OCI-LY7 (cell line): ENCODE measurements around the gene MCTP2. TPM values are rescaled to one million over a fixed set of nuclear protein-coding genes. Genes with fewer than 3 reads are reported as not detected.

Source experiments
- BruUV-seq: library from RNA; stranded (reverse); fragments of 400-500 nt; replicated peaks from 2 replicates; lab custom pipeline; 2021; lab: Mats Ljungman, UMichigan
- CTCF ChIA-PET: fragments of 300-600 bp; sonication (Branson Sonifier 250); formaldehyde crosslinking; loops from one replicate; lab custom pipeline; 2022; ENCODE audit warnings: antibody characterized with exemption; ENCODE audit not compliant: unreplicated experiment; lab: Charles Lee
- POLR2A ChIA-PET: fragments of 300-600 bp; sonication (Branson Sonifier 250); formaldehyde crosslinking; loops from one replicate; lab custom pipeline; 2022; ENCODE audit warnings: antibody characterized with exemption; lab: Charles Lee
- DNase-seq: peaks from one replicate; pipeline ENCODE4 v3.0.0-alpha.2; 2015; ENCODE audit warnings: low spot score
- H2AFZ ChIP-seq: fragments of 200-600 bp; sonication (generic), shearing (Covaris generic); 2 replicates; pipeline ENCODE4 v1.6.1; 2014; ENCODE audit warnings: mild to moderate bottlenecking, antibody characterized with exemption, low read length, moderate library complexity
- H3K27ac ChIP-seq: fragments of 200-600 bp; sonication (generic); 2 replicates; pipeline ENCODE4 v1.5.1; 2014; ENCODE audit warnings: mixed run types, low read depth, mild to moderate bottlenecking, moderate library complexity, low read length, inconsistent platforms; ENCODE audit not compliant: poor library complexity, severe bottlenecking
- H3K36me3 ChIP-seq: fragments of 200-600 bp; sonication (generic); 2 replicates; pipeline ENCODE4 v1.6.1; 2014; ENCODE audit warnings: mild to moderate bottlenecking, antibody characterized with exemption, low read length, moderate library complexity, mixed read lengths; ENCODE audit not compliant: insufficient read depth
- H3K4me1 ChIP-seq: fragments of 200-600 bp; sonication (generic); 2 replicates; pipeline ENCODE4 v1.5.1; 2014; ENCODE audit warnings: mild to moderate bottlenecking, low read length; ENCODE audit not compliant: insufficient read depth, poor library complexity, severe bottlenecking
- H3K4me2 ChIP-seq: fragments of 200-600 bp; sonication (generic); 2 replicates; pipeline ENCODE4 v1.6.1; 2014; ENCODE audit warnings: mild to moderate bottlenecking, low read length
- H3K4me3 ChIP-seq: fragments of 200-600 bp; sonication (generic); 2 replicates; pipeline ENCODE4 v1.5.1; 2014; ENCODE audit warnings: mild to moderate bottlenecking, low read depth, low read length; ENCODE audit not compliant: poor library complexity, severe bottlenecking
- H3K79me2 ChIP-seq: fragments of 200-600 bp; sonication (generic); 2 replicates; pipeline ENCODE4 v1.6.1; 2016; ENCODE audit warnings: low read depth, mild to moderate bottlenecking, low read length, moderate library complexity, mixed read lengths; ENCODE audit not compliant: insufficient read depth
- H3K9me2 ChIP-seq: fragments of 200-600 bp; sonication (generic); 2 replicates; pipeline ENCODE4 v1.6.1; 2016; ENCODE audit warnings: mild to moderate bottlenecking, low read length, mixed read lengths; ENCODE audit not compliant: insufficient read depth
- H3K9me3 ChIP-seq: fragments of 200-600 bp; sonication (generic); 2 replicates; pipeline ENCODE4 v1.6.1; 2014; ENCODE audit warnings: mild to moderate bottlenecking, mixed run types, low read length, mixed read lengths
- H4K20me1 ChIP-seq: fragments of 200-600 bp; sonication (generic); 2 replicates; pipeline ENCODE4 v1.6.1; 2014; ENCODE audit warnings: mild to moderate bottlenecking, antibody characterized with exemption, low read length, moderate library complexity, mixed read lengths; ENCODE audit not compliant: insufficient read depth
- EZH2phosphoT487 ChIP-seq: fragments of 200-600 bp; sonication (generic); IDR thresholded peaks from 2 replicates; pipeline ENCODE4 v1.6.1; 2018; ENCODE audit warnings: low read depth, borderline replicate concordance, mild to moderate bottlenecking, mixed run types, antibody characterized with exemption, low read length, moderate library complexity, mixed read lengths
- intact Hi-C: fragments of 100-400 bp; cut with micrococcal nuclease; formaldehyde crosslinking; loops from one replicate; pipeline ENCODE4 v1.10.0; 2022; ENCODE audit not compliant: unreplicated experiment
- total RNA-seq, 2 experiments: library from RNA; depleted of rRNA in 1 of 2; stranded (reverse); fragments of >200 nt in 1 of 2; shearing (Covaris generic) in 1 of 2; gene quantifications; 2 replicates each; pipeline ENCODE4 v1.2.3, GENCODE V29; 2014 to 2022
- TF ChIP-seq, protein P1 (sequence below): fragments of 200-600 bp; sonication (generic); conservative IDR thresholded peaks from 2 replicates; pipeline ENCODE4 v1.5.1; 2014; ENCODE audit warnings: mild to moderate bottlenecking, antibody characterized with exemption, low read length, moderate library complexity, mixed read lengths

The MCTP2 gene
- total RNA-seq, 2 experiments from 2014 or later: 73.2 to 90.6 TPM

DNA sequence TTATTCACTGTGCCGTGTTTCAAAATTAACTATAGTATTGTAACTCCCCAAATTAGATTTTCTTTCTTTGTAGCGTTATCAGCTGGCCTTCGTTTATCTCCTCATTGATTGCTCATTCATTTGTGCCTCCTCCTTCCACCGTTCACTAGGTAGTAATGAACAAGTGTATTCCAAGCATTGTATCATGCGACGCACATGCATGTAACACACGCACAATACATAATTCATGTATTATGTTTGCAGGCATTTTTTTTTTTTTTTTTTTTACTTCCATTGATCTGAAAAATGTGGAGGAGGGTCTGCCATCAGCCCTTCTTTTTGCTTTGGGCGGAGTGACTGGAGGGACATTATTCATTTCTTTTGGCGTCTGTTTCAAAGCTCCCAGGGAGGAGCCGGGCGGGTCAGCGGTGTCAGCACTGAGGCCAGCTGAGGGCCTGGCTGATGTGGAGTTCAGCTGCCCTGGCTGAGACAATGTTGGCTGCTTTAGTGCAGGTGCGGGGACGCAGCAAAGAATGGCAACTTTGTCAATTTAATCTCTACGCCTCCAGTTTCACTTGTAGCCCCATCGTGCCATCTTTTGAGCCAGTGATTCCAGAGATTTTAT, 107.0 kb downstream of the MCTP2 start:
- CTCF ChIA-PET: no interaction called here
- BruUV-seq: no TSS peak

DNA sequence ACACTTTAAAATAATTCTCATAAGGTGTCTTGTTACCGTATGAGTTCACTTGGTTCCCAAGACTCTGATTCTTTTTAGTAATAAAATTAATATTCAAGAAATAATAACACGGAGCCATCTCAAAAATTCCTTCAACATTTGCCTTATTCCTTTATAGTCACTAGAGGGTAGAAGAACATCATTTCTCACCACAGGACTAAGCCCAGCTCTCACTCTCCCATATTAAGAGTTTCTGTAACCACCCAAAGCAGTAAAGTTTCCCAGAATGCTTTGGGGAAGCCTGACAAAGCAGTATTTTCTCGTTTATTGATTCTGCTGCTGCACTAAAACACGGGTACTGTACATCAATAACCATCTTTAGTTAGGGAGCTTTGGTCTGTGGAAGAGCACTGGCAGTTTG, 114.9 kb downstream of the MCTP2 start:
- Histone ChIP-seq H3K4me2 (no peak overlapping the region), H3K36me3 (peaks cover 51% of the 10 kb centered on the region), H3K79me2 (no peaks in the 10 kb centered on the region), H3K9me2 (no peaks in the 10 kb centered on the region), H3K4me3 (no peak overlapping the region), H3K9me3 (no peaks in the 10 kb centered on the region), H3K27ac (no peak overlapping the region), H2AFZ (no peak overlapping the region), H4K20me1 (no peaks in the 10 kb centered on the region), H3K4me1 (no peaks in the 10 kb centered on the region)
- intact Hi-C loops: no loop called here
- ChIA-PET POLR2A (no interaction called here), CTCF (no interaction called here)
- DNase-seq: no peak
- no TSS peak for BruUV-seq
- no peak for TF ChIP-seq EZH2phosphoT487
- TF ChIP-seq, protein P1, sequence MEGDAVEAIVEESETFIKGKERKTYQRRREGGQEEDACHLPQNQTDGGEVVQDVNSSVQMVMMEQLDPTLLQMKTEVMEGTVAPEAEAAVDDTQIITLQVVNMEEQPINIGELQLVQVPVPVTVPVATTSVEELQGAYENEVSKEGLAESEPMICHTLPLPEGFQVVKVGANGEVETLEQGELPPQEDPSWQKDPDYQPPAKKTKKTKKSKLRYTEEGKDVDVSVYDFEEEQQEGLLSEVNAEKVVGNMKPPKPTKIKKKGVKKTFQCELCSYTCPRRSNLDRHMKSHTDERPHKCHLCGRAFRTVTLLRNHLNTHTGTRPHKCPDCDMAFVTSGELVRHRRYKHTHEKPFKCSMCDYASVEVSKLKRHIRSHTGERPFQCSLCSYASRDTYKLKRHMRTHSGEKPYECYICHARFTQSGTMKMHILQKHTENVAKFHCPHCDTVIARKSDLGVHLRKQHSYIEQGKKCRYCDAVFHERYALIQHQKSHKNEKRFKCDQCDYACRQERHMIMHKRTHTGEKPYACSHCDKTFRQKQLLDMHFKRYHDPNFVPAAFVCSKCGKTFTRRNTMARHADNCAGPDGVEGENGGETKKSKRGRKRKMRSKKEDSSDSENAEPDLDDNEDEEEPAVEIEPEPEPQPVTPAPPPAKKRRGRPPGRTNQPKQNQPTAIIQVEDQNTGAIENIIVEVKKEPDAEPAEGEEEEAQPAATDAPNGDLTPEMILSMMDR: no peak; the same call in 1 of the 2 replicates

More for the DNA sequence above, 107.0 kb downstream of the MCTP2 start:
- intact Hi-C loops: no loop called here
- Histone ChIP-seq H4K20me1 (no peaks in the 10 kb centered on the region), H3K9me3 (no peaks in the 10 kb centered on the region), H3K4me3 (no peak overlapping the region), H3K79me2 (0 out of 2 replicates have a peak, but pooled peaks cover 3% of the 10 kb centered on the region), H2AFZ (no peak overlapping the region), H3K4me1 (no peaks in the 10 kb centered on the region), H3K9me2 (no peaks in the 10 kb centered on the region), H3K27ac (no peak overlapping the region), H3K36me3 (peaks cover 48% of the 10 kb centered on the region), H3K4me2 (no peak overlapping the region)
- TF ChIP-seq, protein P1: no peak
- TF ChIP-seq EZH2phosphoT487: no peak
- no peak for DNase-seq
- POLR2A ChIA-PET: interaction anchor here (0.7 to 1.1 kb wide), 3 partner anchors 68 to 208 kb away, joined by 3 to 5 read pairs (median 4); no protein-coding TSS in a partner anchor

DNA sequence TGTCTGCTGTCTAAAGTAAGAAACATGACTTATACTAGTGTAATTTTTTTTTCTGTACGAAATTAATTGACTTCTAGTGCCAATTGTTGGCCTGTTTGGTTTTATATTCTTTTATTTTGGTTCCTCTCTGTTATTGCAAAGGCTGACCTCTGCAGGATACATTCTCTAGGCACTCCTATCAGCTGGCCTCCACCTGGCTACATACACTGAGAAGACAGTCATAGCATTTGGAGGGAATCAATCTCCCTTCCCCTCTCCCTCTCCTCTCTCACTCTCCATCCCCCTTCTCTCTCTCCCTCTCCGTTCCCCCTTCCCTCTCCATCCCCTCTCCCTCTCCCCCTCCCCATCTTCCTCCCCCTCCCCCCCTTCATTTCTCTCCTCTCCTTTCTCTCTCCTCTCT, 116.7 kb downstream of the MCTP2 start:
- DNase-seq: no peak
- POLR2A ChIA-PET: interaction anchor here (0.6 kb wide), 1 partner anchor 107 kb away, joined by 3 read pairs; no protein-coding TSS in a partner anchor
- BruUV-seq: no TSS peak
- no peaks in the 10 kb centered on the region for H3K4me1 ChIP-seq
- no peaks in the 10 kb centered on the region for H3K79me2 ChIP-seq
- H3K9me2 ChIP-seq: no peaks in the 10 kb centered on the region
- TF ChIP-seq EZH2phosphoT487: no peak
- TF ChIP-seq, protein P1: no peak
- H4K20me1 ChIP-seq: no peaks in the 10 kb centered on the region
- H3K4me3 ChIP-seq: no peak overlapping the region
- no peaks in the 10 kb centered on the region for H3K9me3 ChIP-seq
- no peak overlapping the region for H3K27ac ChIP-seq
- CTCF ChIA-PET: no interaction called here
- intact Hi-C loops: no loop called here
- H3K36me3 ChIP-seq: peaks cover 56% of the 10 kb centered on the region
- H2AFZ ChIP-seq: no peak overlapping the region
- no peak overlapping the region for H3K4me2 ChIP-seq
